Pulmonary artery endothelial cell (primary cell): Measurements from ENCODE around the gene PPFIBP2. TPM values are rescaled to one million over a fixed set of nuclear protein-coding genes. Genes with fewer than 3 reads are reported as not detected.

Experiments used
- DNase-seq: peaks from one replicate; pipeline ENCODE4 v3.0.0-alpha.2; 2011; ENCODE audit warnings: low read depth, low spot score
- total RNA-seq: library from RNA; depleted of rRNA; stranded (reverse); fragments of >200 nt; gene quantifications from 2 replicates; pipeline ENCODE4 v1.2.3, GENCODE V29; 2014

PPFIBP2 gene
- total RNA-seq, 1 donor from 2014 or later, result 1.7 TPM

- no peak for DNase-seq
Observed at GRCh38 chr11:7548659-7549274, 35.0 kb downstream of the PPFIBP2 start.

GRCh38 chr11:7549681-7550080 lies 35.9 kb downstream of the PPFIBP2 start:
- no peak for DNase-seq

- DNase-seq, result no peak
Observed at GRCh38 chr11:7551571-7551970, 37.8 kb downstream of the PPFIBP2 start.

GRCh38 chr11:7552666-7553065 lies 38.9 kb downstream of the PPFIBP2 start:
- no peak for DNase-seq

GRCh38 chr11:7555052-7555699 lies 41.4 kb downstream of the PPFIBP2 start:
- no peak for DNase-seq

GRCh38 chr11:7558046-7558445 lies 44.2 kb downstream of the PPFIBP2 start:
- no peak for DNase-seq

- no peak for DNase-seq
Observed at GRCh38 chr11:7559398-7560283, 45.8 kb downstream of the PPFIBP2 start.

GRCh38 chr11:7561562-7561961 lies 47.8 kb downstream of the PPFIBP2 start:
- DNase-seq, result no peak

- DNase-seq, result no peak
Observed at GRCh38 chr11:7563281-7563680, 49.5 kb downstream of the PPFIBP2 start.

GRCh38 chr11:7564803-7565202 lies 51.0 kb downstream of the PPFIBP2 start:
- no peak for DNase-seq

GRCh38 chr11:7567311-7567710 lies 53.5 kb downstream of the PPFIBP2 start:
- no peak for DNase-seq

- DNase-seq, result no peak
Observed at GRCh38 chr11:7569044-7569443, 55.2 kb downstream of the PPFIBP2 start.

- no peak for DNase-seq
Observed at GRCh38 chr11:7570241-7570640, 56.4 kb downstream of the PPFIBP2 start.

- DNase-seq, result no peak
Observed at GRCh38 chr11:7570938-7571521, 57.2 kb downstream of the PPFIBP2 start.

- peak; percentile 17 for DNase-seq
Observed at GRCh38 chr11:7571640-7572000, 57.8 kb downstream of the PPFIBP2 start.

GRCh38 chr11:7572001-7572712 lies 58.4 kb downstream of the PPFIBP2 start:
- no peak for DNase-seq

- DNase-seq, result no peak
Observed at GRCh38 chr11:7573193-7573557, 59.4 kb downstream of the PPFIBP2 start.

- DNase-seq, result no peak
Observed at GRCh38 chr11:7573558-7574296, 59.9 kb downstream of the PPFIBP2 start.

GRCh38 chr11:7574491-7575130 lies 60.8 kb downstream of the PPFIBP2 start:
- DNase-seq, result no peak
